ENCODE measurements around the gene PCGF5.

Gene PCGF5

GRCh38 chr10:91196268-91197048, 24.0 kb upstream of the PCGF5 start:
- H3K9ac ChIP-seq (ENCODE audit: low read depth, low read length) = no peak overlapping the region
- no peak overlapping the region for H3K4me3 ChIP-seq (ENCODE audit: low read depth, low read length)
- no peaks in the 10 kb centered on the region for H3K36me3 ChIP-seq (ENCODE audit: control insufficient read depth, insufficient read depth, low read length)
- no peaks in the 10 kb centered on the region for H3K27me3 ChIP-seq (ENCODE audit: control insufficient read depth, insufficient read depth, low read length)
- no peaks in the 10 kb centered on the region for H3K9me3 ChIP-seq (ENCODE audit: control insufficient read depth, insufficient read depth, low read length)
- no peaks in the 10 kb centered on the region for H3K4me1 ChIP-seq (ENCODE audit: control insufficient read depth, insufficient read depth, low read length)

DNA sequence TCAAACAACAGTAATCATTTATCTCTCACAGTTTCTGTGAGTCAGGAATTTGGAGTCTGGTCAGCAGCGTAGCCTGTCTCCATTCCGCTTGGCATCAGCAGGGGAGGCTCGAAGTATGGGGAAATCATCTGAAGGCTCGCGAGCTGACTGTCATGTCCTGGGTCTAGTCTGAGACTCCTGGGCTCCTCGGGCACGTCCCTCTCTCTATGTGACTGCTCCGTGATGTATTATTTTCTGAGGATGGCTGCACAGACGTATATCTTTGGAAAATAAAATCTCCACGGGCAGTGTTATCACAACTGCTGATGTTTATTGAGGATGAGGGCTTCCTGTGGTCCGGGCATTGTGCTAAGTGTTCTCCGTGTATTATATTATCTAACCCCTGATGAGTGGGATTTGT, 23.3 kb upstream of the PCGF5 start:
- Histone ChIP-seq H3K36me3 (ENCODE audit: control insufficient read depth, insufficient read depth, low read length) (no peaks in the 10 kb centered on the region), H3K9me3 (ENCODE audit: control insufficient read depth, insufficient read depth, low read length) (no peaks in the 10 kb centered on the region), H3K27me3 (ENCODE audit: control insufficient read depth, insufficient read depth, low read length) (no peaks in the 10 kb centered on the region), H3K9ac (ENCODE audit: low read depth, low read length) (no peak overlapping the region), H3K4me1 (ENCODE audit: control insufficient read depth, insufficient read depth, low read length) (no peaks in the 10 kb centered on the region), H3K4me3 (ENCODE audit: low read depth, low read length) (no peak overlapping the region)

- Histone ChIP-seq H3K9ac (ENCODE audit: low read depth, low read length) (no peak overlapping the region), H3K4me1 (ENCODE audit: control insufficient read depth, insufficient read depth, low read length) (no peaks in the 10 kb centered on the region), H3K36me3 (ENCODE audit: control insufficient read depth, insufficient read depth, low read length) (no peaks in the 10 kb centered on the region), H3K27me3 (ENCODE audit: control insufficient read depth, insufficient read depth, low read length) (no peaks in the 10 kb centered on the region), H3K4me3 (ENCODE audit: low read depth, low read length) (no peak overlapping the region), H3K9me3 (ENCODE audit: control insufficient read depth, insufficient read depth, low read length) (no peaks in the 10 kb centered on the region)
Measured at GRCh38 chr10:91198781-91199180, 21.7 kb upstream of the PCGF5 start.

DNA sequence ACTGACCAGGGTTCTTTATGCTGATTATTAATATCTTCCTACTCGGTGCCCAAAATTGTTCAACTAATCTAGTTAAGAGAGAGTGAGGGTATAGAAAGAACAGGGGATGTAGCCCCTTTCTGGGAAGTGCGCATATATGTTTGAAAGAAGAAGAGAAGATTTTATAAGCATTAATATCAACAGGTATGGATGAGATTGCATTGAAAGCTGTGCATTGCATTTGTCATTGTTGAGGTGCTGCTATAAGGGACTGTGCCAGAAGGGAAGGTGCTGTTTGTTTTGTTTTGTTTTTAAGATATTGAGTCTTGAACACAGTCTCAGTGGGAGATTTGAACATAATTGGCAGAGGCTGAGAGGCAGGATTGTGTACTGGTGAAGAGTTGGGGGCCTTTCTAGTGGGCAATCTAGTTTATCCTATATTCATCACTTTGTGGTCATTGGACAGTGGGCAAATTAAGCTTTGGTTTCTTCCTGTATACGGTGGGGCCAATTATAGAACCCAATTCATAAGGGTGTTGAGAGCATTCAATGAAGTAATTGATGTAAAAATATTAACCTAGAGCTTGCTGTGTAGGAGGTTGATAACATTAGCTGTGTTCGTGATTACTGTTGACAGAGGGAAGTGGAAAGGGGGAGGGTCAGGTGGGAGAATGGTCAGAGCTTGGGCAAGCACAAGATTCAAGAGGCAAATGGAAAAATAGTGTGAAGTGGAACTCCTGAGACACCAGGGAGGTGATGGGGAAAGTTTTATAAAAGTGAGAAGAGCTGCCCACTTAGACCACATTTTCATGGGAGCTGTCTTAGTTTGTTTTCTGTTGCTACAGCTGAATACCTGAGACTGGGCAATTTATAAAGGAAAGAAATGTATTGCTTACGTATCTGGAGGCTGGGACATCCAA, 19.9 kb upstream of the PCGF5 start:
- peaks cover 4% of the 10 kb centered on the region for H3K4me1 ChIP-seq (ENCODE audit: control insufficient read depth, insufficient read depth, low read length)
- no peak overlapping the region for H3K4me3 ChIP-seq (ENCODE audit: low read depth, low read length)
- no peak overlapping the region for H3K9ac ChIP-seq (ENCODE audit: low read depth, low read length)
- no peaks in the 10 kb centered on the region for H3K9me3 ChIP-seq (ENCODE audit: control insufficient read depth, insufficient read depth, low read length)
- no peaks in the 10 kb centered on the region for H3K36me3 ChIP-seq (ENCODE audit: control insufficient read depth, insufficient read depth, low read length)
- H3K27me3 ChIP-seq (ENCODE audit: control insufficient read depth, insufficient read depth, low read length) = no peaks in the 10 kb centered on the region

- H3K9me3 ChIP-seq (ENCODE audit: control insufficient read depth, insufficient read depth, low read length) = no peaks in the 10 kb centered on the region
Measured at GRCh38 chr10:91201213-91201996, 19.1 kb upstream of the PCGF5 start.

GRCh38 chr10:91206427-91206826, 14.0 kb upstream of the PCGF5 start:
- H3K27me3 ChIP-seq (ENCODE audit: control insufficient read depth, insufficient read depth, low read length) = peaks cover 2% of the 10 kb centered on the region
- H3K9me3 ChIP-seq (ENCODE audit: control insufficient read depth, insufficient read depth, low read length) = no peaks in the 10 kb centered on the region
- H3K4me1 ChIP-seq (ENCODE audit: control insufficient read depth, insufficient read depth, low read length) = peaks cover 4% of the 10 kb centered on the region
- no peak overlapping the region for H3K4me3 ChIP-seq (ENCODE audit: low read depth, low read length)
- H3K36me3 ChIP-seq (ENCODE audit: control insufficient read depth, insufficient read depth, low read length) = no peaks in the 10 kb centered on the region
- H3K9ac ChIP-seq (ENCODE audit: low read depth, low read length) = no peak overlapping the region

More at GRCh38 chr10:91201213-91201996, 19.1 kb upstream of the PCGF5 start:
- H3K4me1 ChIP-seq (ENCODE audit: control insufficient read depth, insufficient read depth, low read length) = peaks cover 4% of the 10 kb centered on the region
- H3K27me3 ChIP-seq (ENCODE audit: control insufficient read depth, insufficient read depth, low read length) = no peaks in the 10 kb centered on the region
- H3K4me3 ChIP-seq (ENCODE audit: low read depth, low read length) = no peak overlapping the region
- no peaks in the 10 kb centered on the region for H3K36me3 ChIP-seq (ENCODE audit: control insufficient read depth, insufficient read depth, low read length)
- no peak overlapping the region for H3K9ac ChIP-seq (ENCODE audit: low read depth, low read length)

GRCh38 chr10:91206837-91207474, 13.5 kb upstream of the PCGF5 start:
- Histone ChIP-seq H3K9ac (ENCODE audit: low read depth, low read length) (no peak overlapping the region), H3K27me3 (ENCODE audit: control insufficient read depth, insufficient read depth, low read length) (peaks cover 5% of the 10 kb centered on the region), H3K4me1 (ENCODE audit: control insufficient read depth, insufficient read depth, low read length) (peaks cover 4% of the 10 kb centered on the region), H3K4me3 (ENCODE audit: low read depth, low read length) (no peak overlapping the region), H3K9me3 (ENCODE audit: control insufficient read depth, insufficient read depth, low read length) (no peaks in the 10 kb centered on the region), H3K36me3 (ENCODE audit: control insufficient read depth, insufficient read depth, low read length) (no peaks in the 10 kb centered on the region)

DNA sequence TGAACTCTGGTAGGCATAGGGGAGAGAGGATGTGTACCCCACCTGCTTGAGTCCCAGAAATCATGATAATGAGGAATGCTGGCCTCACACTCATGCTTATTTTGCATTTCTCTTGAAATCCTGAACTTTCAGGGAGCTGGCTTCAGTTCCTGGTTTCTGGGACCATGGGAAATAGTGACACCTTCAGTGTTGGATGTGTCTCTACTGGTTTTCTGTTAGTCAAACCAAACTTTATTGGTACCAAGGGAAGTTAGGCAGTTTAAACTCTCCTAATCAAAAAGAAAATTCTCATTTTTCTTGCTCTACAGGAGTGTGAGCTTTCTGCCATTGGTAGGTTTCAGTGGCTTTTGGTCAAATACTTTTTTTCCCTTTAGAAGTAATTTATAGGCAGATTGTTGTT, 11.8 kb upstream of the PCGF5 start:
- peaks cover 9% of the 10 kb centered on the region for H3K27me3 ChIP-seq (ENCODE audit: control insufficient read depth, insufficient read depth, low read length)
- H3K9ac ChIP-seq (ENCODE audit: low read depth, low read length) = no peak overlapping the region
- H3K4me1 ChIP-seq (ENCODE audit: control insufficient read depth, insufficient read depth, low read length) = peaks cover 4% of the 10 kb centered on the region
- H3K36me3 ChIP-seq (ENCODE audit: control insufficient read depth, insufficient read depth, low read length) = no peaks in the 10 kb centered on the region
- no peaks in the 10 kb centered on the region for H3K9me3 ChIP-seq (ENCODE audit: control insufficient read depth, insufficient read depth, low read length)
- no peak overlapping the region for H3K4me3 ChIP-seq (ENCODE audit: low read depth, low read length)

- Histone ChIP-seq H3K36me3 (ENCODE audit: control insufficient read depth, insufficient read depth, low read length) (no peaks in the 10 kb centered on the region), H3K9ac (ENCODE audit: low read depth, low read length) (no peak overlapping the region), H3K9me3 (ENCODE audit: control insufficient read depth, insufficient read depth, low read length) (no peaks in the 10 kb centered on the region), H3K4me1 (ENCODE audit: control insufficient read depth, insufficient read depth, low read length) (no peaks in the 10 kb centered on the region), H3K27me3 (ENCODE audit: control insufficient read depth, insufficient read depth, low read length) (peaks cover 12% of the 10 kb centered on the region), H3K4me3 (ENCODE audit: low read depth, low read length) (no peak overlapping the region)
Measured at GRCh38 chr10:91210014-91210413, 10.4 kb upstream of the PCGF5 start.

- H3K36me3 ChIP-seq (ENCODE audit: control insufficient read depth, insufficient read depth, low read length) = no peaks in the 10 kb centered on the region
- no peaks in the 10 kb centered on the region for H3K9me3 ChIP-seq (ENCODE audit: control insufficient read depth, insufficient read depth, low read length)
- peaks cover 15% of the 10 kb centered on the region for H3K27me3 ChIP-seq (ENCODE audit: control insufficient read depth, insufficient read depth, low read length)
- no peaks in the 10 kb centered on the region for H3K4me1 ChIP-seq (ENCODE audit: control insufficient read depth, insufficient read depth, low read length)
- no peak overlapping the region for H3K4me3 ChIP-seq (ENCODE audit: low read depth, low read length)
- no peak overlapping the region for H3K9ac ChIP-seq (ENCODE audit: low read depth, low read length)
Measured at GRCh38 chr10:91210435-91210834, 10.0 kb upstream of the PCGF5 start.

DNA sequence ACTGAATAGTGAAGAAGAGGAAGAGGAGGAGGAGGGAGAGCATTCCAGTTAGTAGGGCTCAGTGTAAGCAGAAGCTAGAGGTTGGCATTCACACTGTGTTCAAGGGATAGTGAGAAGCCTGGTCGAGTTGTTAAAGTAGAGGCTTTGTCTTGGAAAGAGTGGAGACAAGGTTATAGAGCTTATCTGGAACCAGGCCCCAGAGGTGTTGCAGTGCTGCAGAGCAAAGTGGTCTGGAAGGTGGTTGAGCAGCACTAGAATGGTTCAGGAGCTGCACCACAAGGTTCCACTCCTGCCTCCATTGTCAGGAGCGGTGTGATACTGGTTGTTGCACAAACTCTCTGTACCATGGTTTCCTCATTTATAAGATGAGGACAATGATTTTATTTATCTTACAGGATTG, 8.8 kb upstream of the PCGF5 start:
- Histone ChIP-seq H3K4me1 (ENCODE audit: control insufficient read depth, insufficient read depth, low read length) (no peaks in the 10 kb centered on the region), H3K36me3 (ENCODE audit: control insufficient read depth, insufficient read depth, low read length) (no peaks in the 10 kb centered on the region), H3K9ac (ENCODE audit: low read depth, low read length) (no peak overlapping the region), H3K4me3 (ENCODE audit: low read depth, low read length) (no peak overlapping the region), H3K27me3 (ENCODE audit: control insufficient read depth, insufficient read depth, low read length) (peaks cover 19% of the 10 kb centered on the region), H3K9me3 (ENCODE audit: control insufficient read depth, insufficient read depth, low read length) (no peaks in the 10 kb centered on the region)

Data from iPS-15b (cell line).